GM19455 (cell line): Measurements from ENCODE around the gene CLDN7.

Experiments
- ATAC-seq: cut with Tn5 transposase; IDR thresholded peaks from one replicate; pipeline ENCODE4 v1.9.1; 2021; ENCODE audit not compliant: unreplicated experiment

The CLDN7 gene

GRCh38 chr17:7262192-7262934 is at the start of gene CLDN7:
Gene CLDN7, minus strand, starts transcription at chr17:7262478. Its CDS starts 435 bp downstream, at chr17:7262043.
- no peak for ATAC-seq

- ATAC-seq: no peak
Observed at GRCh38 chr17:7311110-7311705, 48.9 kb upstream of the CLDN7 start.

DNA sequence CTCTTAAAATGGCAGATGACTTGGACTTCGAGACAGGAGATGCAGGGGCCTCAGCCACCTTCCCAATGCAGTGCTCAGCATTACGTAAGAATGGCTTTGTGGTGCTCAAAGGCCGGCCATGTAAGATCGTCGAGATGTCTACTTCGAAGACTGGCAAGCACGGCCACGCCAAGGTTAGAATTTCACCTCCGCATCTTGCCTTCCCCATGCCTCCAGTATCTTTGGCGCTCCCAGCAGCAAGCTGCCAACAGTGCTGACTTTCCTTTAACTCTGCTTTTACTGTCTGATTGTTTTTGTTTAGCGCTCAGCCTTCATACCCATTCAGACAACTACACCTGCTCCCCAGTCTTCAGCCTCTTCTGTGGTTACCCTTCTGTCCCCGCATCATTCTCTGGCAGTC is 47.4 kb upstream of the CLDN7 start:
- ATAC-seq: no peak

DNA sequence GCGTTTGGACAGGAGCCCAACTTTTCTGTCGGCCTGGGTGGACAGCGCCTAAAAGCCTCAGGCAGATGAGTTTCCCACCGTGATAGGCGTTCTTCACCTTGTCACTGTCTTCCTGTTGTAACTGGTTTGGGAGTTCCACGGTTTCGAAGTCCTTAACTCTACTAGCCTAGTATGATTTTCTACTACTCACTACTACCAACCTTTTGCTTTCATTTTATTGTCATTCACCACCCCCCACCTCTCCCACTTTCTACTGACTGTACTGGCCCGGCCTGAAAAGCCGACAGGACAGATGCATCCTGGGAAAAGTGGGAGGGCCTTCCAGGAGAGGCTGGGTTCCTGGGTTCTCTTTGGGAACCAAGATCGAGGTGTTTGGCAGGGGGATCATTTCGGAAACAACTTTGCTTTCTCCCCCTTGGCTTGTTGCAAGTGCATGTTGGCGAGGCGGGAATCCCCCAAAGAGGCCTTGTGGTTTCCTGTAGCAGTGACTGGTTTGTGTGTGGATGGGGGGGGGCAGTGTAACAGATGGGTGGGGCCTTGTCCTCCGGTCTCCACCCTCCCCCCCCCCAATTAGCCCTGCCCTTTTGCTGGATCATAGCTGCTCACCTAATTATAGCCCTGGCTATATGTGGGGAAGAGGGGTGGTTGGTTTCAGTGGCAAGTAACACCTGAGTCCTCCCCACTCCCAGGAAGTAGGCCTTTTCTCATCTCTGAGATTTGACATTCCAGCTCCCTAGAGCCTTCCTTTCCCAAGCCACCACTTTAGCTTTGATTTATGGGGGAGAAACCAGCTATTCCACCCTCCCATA is 46.6 kb upstream of the CLDN7 start:
- no peak for ATAC-seq

DNA sequence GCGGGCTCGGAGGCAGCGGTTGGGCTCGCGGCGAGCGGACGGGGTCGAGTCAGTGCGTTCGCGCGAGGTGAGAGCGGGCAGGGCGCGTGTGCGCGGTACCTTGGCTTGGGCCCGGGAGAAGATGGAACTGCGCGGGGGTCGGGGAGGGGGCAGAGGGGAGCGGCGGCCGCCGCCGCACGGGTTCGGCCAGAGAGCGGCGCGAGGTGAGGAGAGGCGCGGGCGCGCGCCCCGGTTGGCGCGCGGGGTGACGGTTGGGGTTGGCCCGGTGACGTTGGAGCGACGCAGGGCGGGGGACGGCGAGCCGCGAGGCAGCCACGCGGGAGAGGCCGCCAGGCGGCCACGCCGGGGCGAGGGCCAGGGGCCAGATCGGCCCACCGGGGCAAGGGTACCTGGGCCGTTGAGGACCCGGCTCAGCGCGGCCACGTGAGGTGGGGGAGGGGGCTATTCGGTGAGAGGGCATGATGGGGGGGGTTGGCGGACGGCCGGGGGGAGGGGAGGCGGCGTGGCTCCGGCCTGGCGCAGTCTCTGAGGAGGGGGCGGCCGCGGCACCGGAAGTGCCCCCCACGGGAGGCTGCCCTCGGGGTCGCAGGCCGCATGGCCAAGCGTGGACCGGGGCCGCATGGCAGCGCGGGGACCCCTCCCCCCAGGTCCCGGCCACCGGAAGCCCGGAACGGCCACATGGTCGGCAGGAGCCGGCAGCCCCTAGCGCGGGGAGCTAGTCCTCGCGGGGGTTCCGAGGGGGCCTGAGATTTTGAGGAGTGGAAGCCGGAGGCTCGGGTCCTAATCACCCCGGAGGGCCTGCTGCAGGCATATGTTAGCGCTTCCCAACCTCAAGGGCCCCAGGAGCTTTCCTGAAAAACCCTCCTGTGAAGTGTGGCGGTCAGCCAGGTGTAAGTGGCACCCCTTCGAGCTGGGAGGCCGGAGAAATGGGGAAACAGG is 45.7 kb upstream of the CLDN7 start:
- peak; percentile 1 for ATAC-seq

DNA sequence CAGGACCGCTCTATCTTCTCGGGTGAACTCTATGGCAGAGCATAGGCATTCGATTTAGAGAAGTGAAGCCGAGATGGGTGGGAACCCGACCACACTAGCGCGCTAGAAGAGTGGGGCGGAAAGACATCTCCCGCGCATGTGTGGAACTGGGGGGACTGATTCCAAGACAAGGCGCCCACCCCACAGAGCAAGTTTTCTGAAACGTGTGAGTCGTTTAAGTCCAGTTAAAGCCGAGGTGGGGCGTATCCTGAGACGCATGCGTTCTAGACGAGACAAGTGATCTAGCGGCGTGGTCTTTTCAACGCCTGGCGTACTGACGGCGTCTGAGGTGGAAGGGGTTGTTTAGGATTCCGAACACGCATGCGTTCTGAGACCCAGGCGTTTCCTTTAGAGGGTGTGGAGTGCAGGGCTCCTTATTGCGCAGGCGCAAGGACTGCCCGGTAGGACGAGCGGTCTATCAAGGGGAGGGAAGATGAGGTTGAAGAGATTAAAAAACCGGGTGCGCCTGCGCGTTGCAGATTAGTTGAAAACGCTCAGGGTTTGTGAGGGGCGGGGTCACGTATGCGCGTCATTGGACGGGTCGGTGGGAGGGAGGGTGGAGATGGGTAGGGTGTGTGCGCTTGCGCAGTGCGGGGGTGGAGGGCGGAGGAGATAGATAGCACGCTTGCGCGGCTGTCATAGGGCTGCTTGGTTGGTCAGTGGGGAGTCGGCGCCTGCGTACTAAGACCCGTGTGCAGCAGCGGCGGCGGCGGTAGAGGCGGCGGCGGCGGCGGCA is 44.8 kb upstream of the CLDN7 start, which contains the start of gene EIF5A:
Gene EIF5A, plus strand, starts transcription at position 718 of the 775 bp plus-strand sequence. CDS start 2,008 bp downstream, outside the sequence.
- ATAC-seq: peak; percentile 61

GRCh38 chr17:7304179-7304578 is 41.9 kb upstream of the CLDN7 start:
- no peak for ATAC-seq

GRCh38 chr17:7296189-7296861 is 34.0 kb upstream of the CLDN7 start:
- no peak for ATAC-seq

DNA sequence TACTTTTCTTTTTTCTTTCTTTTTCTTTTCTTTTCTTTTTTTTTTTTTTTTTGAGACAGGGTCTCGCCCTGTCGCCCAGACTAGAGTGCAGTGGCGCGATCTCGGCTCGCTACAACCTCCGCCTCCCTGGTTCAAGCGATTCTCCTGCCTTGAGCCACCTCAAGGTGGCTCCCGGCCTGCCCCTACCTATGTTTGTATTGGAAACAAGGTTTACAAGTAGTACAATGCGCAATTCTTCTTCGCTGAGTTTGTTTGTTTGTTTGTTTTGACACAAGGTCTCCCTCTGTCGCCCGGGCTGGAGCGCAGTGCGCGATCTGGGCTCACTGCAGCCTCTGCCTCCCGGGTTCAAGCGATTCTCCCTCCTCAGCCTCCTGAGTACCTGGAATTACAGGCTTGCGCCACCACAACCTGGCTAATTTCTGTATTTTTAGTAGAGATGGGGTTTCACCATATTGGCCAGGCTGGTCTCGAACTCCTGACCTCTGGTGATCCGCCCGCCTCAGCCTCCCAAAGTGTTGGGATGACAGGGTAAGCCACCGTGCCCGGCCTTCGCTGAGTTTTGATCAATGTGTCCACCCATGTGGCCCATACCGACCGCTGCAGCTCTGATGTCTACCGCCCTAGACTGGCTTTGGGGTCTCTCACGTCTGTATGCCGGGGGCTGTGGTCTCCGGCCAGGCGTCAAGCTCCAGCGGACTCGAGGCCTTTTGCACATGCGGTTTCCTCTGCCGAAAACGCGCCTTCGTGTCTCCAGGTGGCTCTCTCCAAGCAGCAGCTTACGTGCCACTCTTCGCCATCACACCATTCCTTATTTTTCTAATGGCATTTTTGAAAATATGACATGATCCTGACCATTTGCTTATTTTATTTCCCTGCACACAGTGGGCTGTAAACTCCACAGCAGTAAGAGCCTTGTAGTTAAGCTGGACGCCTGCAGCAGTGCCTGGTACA is 33.2 kb upstream of the CLDN7 start:
- no peak for ATAC-seq

DNA sequence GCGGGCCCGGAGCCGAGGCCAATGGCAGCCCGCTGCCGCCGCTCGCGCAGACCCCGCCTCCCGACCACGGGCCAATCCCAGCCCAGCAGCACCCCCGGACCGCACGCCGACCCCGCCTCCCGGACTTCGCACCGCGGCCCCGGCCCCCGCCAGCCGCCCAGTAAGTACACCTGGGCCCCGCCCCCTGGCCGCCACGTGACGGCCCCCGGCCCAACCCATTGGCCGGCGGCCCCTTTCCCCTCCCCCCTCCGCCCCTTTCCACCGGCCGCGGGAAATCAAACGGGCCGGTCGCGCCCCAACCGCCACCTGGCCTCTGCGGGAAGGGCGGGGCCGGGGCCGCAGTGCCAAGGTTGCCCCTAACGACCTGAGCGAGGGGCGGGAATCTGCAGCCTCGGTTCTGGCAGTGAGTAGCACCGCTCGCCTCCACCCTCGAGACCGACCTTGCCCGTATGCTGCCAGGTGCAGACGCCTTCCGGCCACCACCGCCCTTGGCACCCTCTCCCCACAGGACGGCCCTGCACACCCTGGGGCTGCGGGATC is 32.4 kb upstream of the CLDN7 start, which contains the start of gene YBX2:
Gene YBX2, minus strand, starts transcription at position 26 of the 540 bp plus-strand sequence. CDS start 139 bp downstream, outside the sequence.
- no peak for ATAC-seq

- ATAC-seq: no peak
Observed at GRCh38 chr17:7293816-7294613, 31.7 kb upstream of the CLDN7 start.

- ATAC-seq: no peak
Observed at GRCh38 chr17:7293159-7293558, 30.9 kb upstream of the CLDN7 start.

- no peak for ATAC-seq
Observed at GRCh38 chr17:7292729-7293128, 30.5 kb upstream of the CLDN7 start.

GRCh38 chr17:7292194-7292593 is 29.9 kb upstream of the CLDN7 start:
- ATAC-seq: no peak

DNA sequence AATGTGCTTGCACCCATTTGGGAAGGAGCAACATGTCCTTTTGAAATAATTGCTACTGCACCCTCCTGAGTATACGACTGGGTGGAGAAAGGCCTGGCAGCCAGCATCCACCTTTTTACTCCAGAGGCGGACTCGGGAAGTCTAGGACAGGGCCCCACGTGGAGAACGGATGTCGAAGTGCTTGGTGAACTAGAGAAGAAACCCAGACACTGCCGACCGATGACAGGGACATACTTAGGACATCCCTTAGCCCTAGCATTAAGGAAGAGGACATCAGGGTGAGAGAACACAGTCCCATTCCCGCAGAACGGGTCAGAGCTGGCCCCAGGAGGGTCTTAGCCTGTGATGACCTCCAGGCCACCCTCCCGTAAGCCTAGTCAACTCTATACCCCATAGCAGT is 28.4 kb upstream of the CLDN7 start:
- no peak for ATAC-seq

DNA sequence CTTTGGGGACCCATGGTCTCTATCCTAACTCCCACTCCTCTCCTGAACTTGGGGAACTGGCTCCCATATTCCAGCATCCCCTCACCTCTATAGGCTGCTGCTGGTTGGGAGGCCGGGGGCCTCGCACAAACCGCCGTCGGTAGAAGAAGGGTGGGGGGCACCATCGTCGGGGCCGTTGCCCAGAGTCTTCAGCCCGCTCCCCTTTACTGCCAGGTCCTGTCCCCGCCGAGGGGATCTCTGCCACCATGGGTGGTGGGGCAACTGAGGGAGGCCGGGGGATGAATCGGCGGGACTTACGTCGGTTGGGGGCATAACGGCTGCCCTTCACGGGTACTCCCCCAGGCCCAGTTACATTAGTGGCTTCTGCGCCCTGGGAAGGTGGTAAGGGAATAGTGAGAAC is 27.9 kb upstream of the CLDN7 start:
- no peak for ATAC-seq
